Nephron progenitor cell (in vitro differentiated cells): ENCODE results near the gene ZDHHC20.
"Not testable (repeated sequence)": the region's sequence is repeated elsewhere in the genome, so short reads cannot be mapped to it uniquely, and the experiment has no call there.

ENCODE experiments used
- DNase-seq: peaks from one replicate; pipeline ENCODE4 v3.0.0; 2021
- H3K27ac Mint-ChIP-seq: 2 replicates; pipeline ENCODE4 v1.8.0; 2021; ENCODE audit warnings: mild to moderate bottlenecking, moderate library complexity, mixed read lengths
- H3K27me3 Mint-ChIP-seq: 2 replicates; pipeline ENCODE4 v1.8.0; 2021; ENCODE audit warnings: mild to moderate bottlenecking, low read depth, mixed read lengths; ENCODE audit not compliant: poor library complexity
- H3K36me3 Mint-ChIP-seq: 2 replicates; pipeline ENCODE4 v1.8.0; 2021; ENCODE audit warnings: low read depth, mixed read lengths
- H3K4me1 Mint-ChIP-seq: 2 replicates; pipeline ENCODE4 v1.8.0; 2021; ENCODE audit warnings: mixed read lengths
- H3K4me3 Mint-ChIP-seq: 2 replicates; pipeline ENCODE4 v1.8.0; 2021; ENCODE audit warnings: mild to moderate bottlenecking, moderate library complexity, mixed read lengths
- H3K9me3 Mint-ChIP-seq: 2 replicates; pipeline ENCODE4 v1.8.0; 2021; ENCODE audit warnings: mild to moderate bottlenecking, moderate library complexity, mixed read lengths
- CTCF ChIP-seq: fragments of 200-600 bp; sonication (generic); IDR thresholded peaks from 2 replicates; pipeline ENCODE4 v1.5.0; 2021; ENCODE audit warnings: antibody characterized with exemption

The ZDHHC20 gene

GRCh38 chr13:21389124-21389523, 70.0 kb downstream of the ZDHHC20 start:
- no peak overlapping the region for H3K4me3 Mint-ChIP-seq
- peaks cover 21% of the 10 kb centered on the region for H3K9me3 Mint-ChIP-seq
- H3K27ac Mint-ChIP-seq: no peak overlapping the region
- H3K4me1 Mint-ChIP-seq: no peaks in the 10 kb centered on the region
- no peak for DNase-seq
- TF ChIP-seq CTCF: no peak
- H3K36me3 Mint-ChIP-seq: peaks cover 73% of the 10 kb centered on the region
- H3K27me3 Mint-ChIP-seq: no peaks in the 10 kb centered on the region

GRCh38 chr13:21385710-21386109, 73.4 kb downstream of the ZDHHC20 start:
- Mint-ChIP-seq H3K36me3 (peaks cover 89% of the 10 kb centered on the region), H3K27me3 (no peaks in the 10 kb centered on the region), H3K27ac (no peak overlapping the region), H3K4me1 (no peaks in the 10 kb centered on the region), H3K4me3 (no peak overlapping the region), H3K9me3 (peaks cover 21% of the 10 kb centered on the region)
- no peak for TF ChIP-seq CTCF
- DNase-seq: no peak

GRCh38 chr13:21383090-21383489, 76.0 kb downstream of the ZDHHC20 start:
- no peak for TF ChIP-seq CTCF
- Mint-ChIP-seq H3K27ac (peak overlapping the region; percentile 17), H3K36me3 (peaks cover 74% of the 10 kb centered on the region), H3K9me3 (peaks cover 21% of the 10 kb centered on the region), H3K4me1 (no peaks in the 10 kb centered on the region), H3K27me3 (no peaks in the 10 kb centered on the region), H3K4me3 (no peak overlapping the region)
- no peak for DNase-seq

GRCh38 chr13:21376998-21377985, 81.8 kb downstream of the ZDHHC20 start:
- H3K27me3 Mint-ChIP-seq, H3K9me3 Mint-ChIP-seq, H3K4me1 Mint-ChIP-seq, H3K4me3 Mint-ChIP-seq, DNase-seq: not testable (repeated sequence)
- peak overlapping the region; percentile 32 for H3K27ac Mint-ChIP-seq
- H3K36me3 Mint-ChIP-seq: peaks cover 43% of the 10 kb centered on the region

GRCh38 chr13:21372530-21372929, 86.6 kb downstream of the ZDHHC20 start:
- no peak for TF ChIP-seq CTCF
- Mint-ChIP-seq H3K27ac (no peak overlapping the region), H3K4me3 (no peak overlapping the region), H3K4me1 (no peaks in the 10 kb centered on the region), H3K9me3 (peaks cover 1% of the 10 kb centered on the region), H3K27me3 (no peaks in the 10 kb centered on the region), H3K36me3 (peaks cover 20% of the 10 kb centered on the region)
- DNase-seq: no peak

- Mint-ChIP-seq H3K27ac (no peak overlapping the region), H3K27me3 (no peaks in the 10 kb centered on the region), H3K4me3 (no peak overlapping the region), H3K36me3 (peaks cover 12% of the 10 kb centered on the region), H3K9me3 (no peaks in the 10 kb centered on the region), H3K4me1 (no peaks in the 10 kb centered on the region)
- no peak for DNase-seq
- TF ChIP-seq CTCF: no peak
Measured at GRCh38 chr13:21371011-21371410, 88.1 kb downstream of the ZDHHC20 start.
